ENCODE data around the gene FAM163B.

DNA sequence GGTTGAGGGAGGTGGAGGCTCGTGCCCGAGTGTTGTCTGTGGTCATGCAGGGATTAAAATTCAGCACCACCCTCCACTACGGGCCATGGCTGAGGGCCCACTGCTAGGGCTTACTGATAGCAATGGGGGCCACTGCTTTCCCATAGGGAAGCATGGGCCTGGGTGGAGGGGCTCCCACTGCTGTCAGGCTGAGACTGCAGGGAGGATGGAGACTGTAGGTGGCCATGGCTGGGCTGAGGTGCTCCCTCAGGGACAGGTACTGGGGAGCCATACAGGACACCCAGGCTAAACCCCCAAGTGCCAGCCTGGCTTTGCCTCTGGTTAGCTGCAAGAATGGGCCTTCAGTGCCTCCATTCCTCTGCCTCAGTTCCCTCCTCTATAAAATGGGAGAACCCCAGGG is 26.1 kb downstream of the FAM163B start:
- TF ChIP-seq CTCF (conservative IDR thresholded peaks at IDR 0.05 in 1 of 2, IDR thresholded peaks at IDR 0.05 in 1 of 2; ENCODE audit: extremely low read depth in 1 of 2, insufficient read depth in 1 of 2, low read depth in 1 of 2, low read length in 2 of 2) = no peak
- TF ChIP-seq EZH2 (IDR thresholded peaks at IDR 0.05; ENCODE audit: borderline replicate concordance, low read length) = no peak

Data from mammary epithelial cell (primary cell).